Body of pancreas (tissue), 4 donors: ENCODE results near the gene RBM10. TPM values are rescaled to one million over a fixed set of nuclear protein-coding genes. Genes with fewer than 3 reads are reported as not detected.
A peak's percentile ranks its signal among the peaks of the same experiment; 100 is the strongest.

ENCODE experiments used
- ATAC-seq: fragments of 150-250 bp; one replicate; pipeline ENCODE4 v1.9.1; 2016
- DNase-seq, 4 donors: peaks; one replicate each; pipeline ENCODE4 v3.0.0-alpha.2; 2019
- H3K27ac ChIP-seq, 4 donors: fragments of 200-600 bp; sonication (generic); 1 replicate in 3 of 4; 2 replicates in 1 of 4; pipeline versions ENCODE4 v1.5.1 to v1.6.1; 2016 to 2019; ENCODE audit warnings: mild to moderate bottlenecking in 1 of 4, mixed read lengths in 1 of 4, moderate library complexity in 1 of 4
- H3K27me3 ChIP-seq, 2 donors: fragments of 200-600 bp; sonication (generic); one replicate each; pipeline ENCODE4 v1.6.0; 2016; ENCODE audit warnings: mild to moderate bottlenecking in 1 of 2
- H3K36me3 ChIP-seq, 2 donors: fragments of 200-600 bp; sonication (generic); replicated peaks in 1 of 2; 2 replicates each; pipeline ENCODE4 v1.5.1; 2016; ENCODE audit warnings: low read depth in 2 of 2; ENCODE audit not compliant: insufficient read depth in 1 of 2
- H3K4me1 ChIP-seq: fragments of 200-600 bp; sonication (generic); one replicate; pipeline ENCODE4 v1.6.0; 2016
- H3K4me3 ChIP-seq, 2 donors: fragments of 200-600 bp; sonication (generic); 1 replicate in 1 of 2; 2 replicates in 1 of 2; pipeline ENCODE4 v1.5.1; 2016 to 2019
- H3K9me3 ChIP-seq, 3 donors: fragments of 200-600 bp; sonication (generic); 1 replicate in 2 of 3; 2 replicates in 1 of 3; pipeline ENCODE4 v1.5.1; 2016
- CTCF ChIP-seq, 7 experiments: fragments of 450-650 bp in 4 of 7; fragments of 200-600 bp in 3 of 7; sonication (generic) in 3 of 7; IDR thresholded peaks; one replicate each; pipeline ENCODE4 v1.5.1; 2016 to 2019; ENCODE audit warnings: antibody characterized with exemption in 7 of 7
- POLR2A ChIP-seq, 3 donors: fragments of 450-650 bp; IDR thresholded peaks; one replicate each; pipeline ENCODE4 v1.6.1; 2016; ENCODE audit warnings: antibody characterized with exemption in 3 of 3, mild to moderate bottlenecking in 2 of 3
- WGBS, 2 donors: methylation state at CpG; one replicate each; pipeline ENCODE4 v1.1.5; 2017; 5-methylcytosine and 5-hydroxymethylcytosine counted together
- intact Hi-C: fragments of 100-400 bp; cut with DNase I; formaldehyde crosslinking; loops from one replicate; pipeline ENCODE4 v1.15.1; 2023
- total RNA-seq, 2 donors: library from RNA; depleted of rRNA; stranded (reverse); fragments of >200 nt; gene quantifications; one replicate each; pipeline ENCODE4 v1.1.0, GENCODE V29; 2016

The RBM10 gene
- total RNA-seq, 2 donors from 2014 or later = 16.1 to 29.0 TPM

- 70 to 94% methylated on average over 3 to 9 of the region's 9 CpGs for WGBS, 2 donors
- Histone ChIP-seq H3K27me3 (no peaks in the 10 kb centered on the region), H3K4me1 (peaks cover 1% of the 10 kb centered on the region), H3K36me3 (peaks cover 0 to 11% of the 10 kb centered on the region in 2 donors), H3K9me3 (no peaks in the 10 kb centered on the region), H3K4me3 (no peak overlapping the region), H3K27ac (no peak overlapping the region)
- intact Hi-C loops = no loop called here
- TF ChIP-seq CTCF (IDR thresholded peaks at IDR 0.05) (no peak), POLR2A (IDR thresholded peaks at IDR 0.05) (no peak)
- ATAC-seq (no peak), DNase-seq (peak in 1 of 4 donors; percentile 3)
Measured at GRCh38 chrX:47227334-47227583, 82.2 kb downstream of the RBM10 start.

GRCh38 chrX:47228550-47229270 is 83.7 kb downstream of the RBM10 start:
- H3K36me3 ChIP-seq = peaks cover 0 to 11% of the 10 kb centered on the region in 2 donors
- DNase-seq (no peak), ATAC-seq (no peak)
- no peaks in the 10 kb centered on the region for H3K9me3 ChIP-seq
- intact Hi-C loops = no loop called here
- no peak overlapping the region for H3K27ac ChIP-seq
- peaks cover 8% of the 10 kb centered on the region for H3K4me1 ChIP-seq
- 93% methylated on average over 7 to 9 of the region's 12 CpGs for WGBS, 2 donors
- TF ChIP-seq CTCF (IDR thresholded peaks at IDR 0.05) (no peak), POLR2A (IDR thresholded peaks at IDR 0.05) (no peak)
- H3K27me3 ChIP-seq = no peaks in the 10 kb centered on the region
- no peak overlapping the region for H3K4me3 ChIP-seq

GRCh38 chrX:47229427-47229826 is 84.4 kb downstream of the RBM10 start:
- DNase-seq (no peak), ATAC-seq (no peak)
- intact Hi-C loops = no loop called here
- H3K9me3 ChIP-seq = no peaks in the 10 kb centered on the region
- 95% methylated on average over 6 of the region's 6 CpGs; no CpG with 5 or more reads in 1 of the 2 donors for WGBS, 2 donors
- no peak overlapping the region for H3K4me3 ChIP-seq
- peaks cover 0 to 11% of the 10 kb centered on the region in 2 donors for H3K36me3 ChIP-seq
- no peak overlapping the region for H3K27ac ChIP-seq
- H3K27me3 ChIP-seq = no peaks in the 10 kb centered on the region
- TF ChIP-seq CTCF (IDR thresholded peaks at IDR 0.05) (no peak), POLR2A (IDR thresholded peaks at IDR 0.05) (no peak)
- H3K4me1 ChIP-seq = peaks cover 8% of the 10 kb centered on the region

- Histone ChIP-seq H3K9me3 (no peaks in the 10 kb centered on the region), H3K27ac (no peak overlapping the region), H3K4me3 (no peak overlapping the region), H3K27me3 (no peaks in the 10 kb centered on the region), H3K4me1 (peaks cover 8% of the 10 kb centered on the region), H3K36me3 (peaks cover 0 to 11% of the 10 kb centered on the region in 2 donors)
- no peak for DNase-seq
- intact Hi-C loops = no loop called here
- TF ChIP-seq POLR2A (IDR thresholded peaks at IDR 0.05) = no peak
- 90 to 98% methylated on average over 4 to 5 of the region's 5 CpGs for WGBS, 2 donors
- ATAC-seq = no peak
Measured at GRCh38 chrX:47230136-47230868, 85.3 kb downstream of the RBM10 start.

GRCh38 chrX:47231167-47231566 is 86.1 kb downstream of the RBM10 start:
- Histone ChIP-seq H3K4me1 (peaks cover 8% of the 10 kb centered on the region), H3K27ac (peak overlapping the region in 1 of 4 donors; percentile 25), H3K9me3 (no peaks in the 10 kb centered on the region), H3K4me3 (no peak overlapping the region), H3K36me3 (peaks cover 0 to 9% of the 10 kb centered on the region in 2 donors), H3K27me3 (no peaks in the 10 kb centered on the region)
- WGBS, 2 donors = 57 to 75% methylated on average over 2 of the region's 2 CpGs
- intact Hi-C loops = no loop called here
- DNase-seq (no peak), ATAC-seq (no peak)
- TF ChIP-seq CTCF (IDR thresholded peaks at IDR 0.05) (no peak), POLR2A (IDR thresholded peaks at IDR 0.05) (no peak)
